ENCODE measurements around the gene ERCC8.

Gene ERCC8

GRCh38 chr5:60980511-60980910, 35.6 kb upstream of the ERCC8 start:
- H3K4me3 ChIP-seq (ENCODE audit: low read depth, low read length): no peak overlapping the region
- no peak for DNase-seq (ENCODE audit: low read depth)
- TF ChIP-seq, protein P1, sequence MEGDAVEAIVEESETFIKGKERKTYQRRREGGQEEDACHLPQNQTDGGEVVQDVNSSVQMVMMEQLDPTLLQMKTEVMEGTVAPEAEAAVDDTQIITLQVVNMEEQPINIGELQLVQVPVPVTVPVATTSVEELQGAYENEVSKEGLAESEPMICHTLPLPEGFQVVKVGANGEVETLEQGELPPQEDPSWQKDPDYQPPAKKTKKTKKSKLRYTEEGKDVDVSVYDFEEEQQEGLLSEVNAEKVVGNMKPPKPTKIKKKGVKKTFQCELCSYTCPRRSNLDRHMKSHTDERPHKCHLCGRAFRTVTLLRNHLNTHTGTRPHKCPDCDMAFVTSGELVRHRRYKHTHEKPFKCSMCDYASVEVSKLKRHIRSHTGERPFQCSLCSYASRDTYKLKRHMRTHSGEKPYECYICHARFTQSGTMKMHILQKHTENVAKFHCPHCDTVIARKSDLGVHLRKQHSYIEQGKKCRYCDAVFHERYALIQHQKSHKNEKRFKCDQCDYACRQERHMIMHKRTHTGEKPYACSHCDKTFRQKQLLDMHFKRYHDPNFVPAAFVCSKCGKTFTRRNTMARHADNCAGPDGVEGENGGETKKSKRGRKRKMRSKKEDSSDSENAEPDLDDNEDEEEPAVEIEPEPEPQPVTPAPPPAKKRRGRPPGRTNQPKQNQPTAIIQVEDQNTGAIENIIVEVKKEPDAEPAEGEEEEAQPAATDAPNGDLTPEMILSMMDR (IDR thresholded peaks at IDR 0.05; ENCODE audit: low read depth, low read length, missing control alignments): no peak
- in situ Hi-C loops (cut with HindIII; ENCODE audit: low sequenced_read_pairs): no loop called here

DNA sequence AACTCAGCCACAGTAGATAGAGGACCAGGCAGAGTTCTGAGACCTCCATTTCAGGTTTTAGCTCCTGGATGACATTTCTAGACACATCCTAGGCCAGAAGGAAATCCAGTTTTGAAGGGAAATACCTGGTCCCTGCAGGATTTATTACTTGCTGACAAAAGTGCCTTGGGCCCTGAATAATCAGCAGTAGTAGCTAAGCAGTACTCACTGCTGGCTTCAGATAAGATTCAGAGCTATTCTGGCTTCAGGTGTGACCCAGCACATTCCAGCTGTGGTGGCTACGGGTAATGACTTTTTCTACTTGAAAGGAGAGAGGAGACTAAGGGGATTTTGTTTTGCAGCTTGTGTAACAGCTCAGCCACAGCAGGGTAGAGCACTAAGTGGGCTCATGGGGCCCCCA, 34.1 kb upstream of the ERCC8 start:
- TF ChIP-seq, protein P1 (IDR thresholded peaks at IDR 0.05; ENCODE audit: low read depth, low read length, missing control alignments): no peak
- DNase-seq (ENCODE audit: low read depth): no peak
- H3K4me3 ChIP-seq (ENCODE audit: low read depth, low read length): no peak overlapping the region
- in situ Hi-C loops (cut with HindIII; ENCODE audit: low sequenced_read_pairs): no loop called here

GRCh38 chr5:60977956-60978737, 33.3 kb upstream of the ERCC8 start:
- TF ChIP-seq, protein P1 (IDR thresholded peaks at IDR 0.05; ENCODE audit: low read depth, low read length, missing control alignments): no peak
- DNase-seq (ENCODE audit: low read depth): no peak
- in situ Hi-C loops (cut with HindIII; ENCODE audit: low sequenced_read_pairs): no loop called here
- H3K4me3 ChIP-seq (ENCODE audit: low read depth, low read length): no peak overlapping the region

DNA sequence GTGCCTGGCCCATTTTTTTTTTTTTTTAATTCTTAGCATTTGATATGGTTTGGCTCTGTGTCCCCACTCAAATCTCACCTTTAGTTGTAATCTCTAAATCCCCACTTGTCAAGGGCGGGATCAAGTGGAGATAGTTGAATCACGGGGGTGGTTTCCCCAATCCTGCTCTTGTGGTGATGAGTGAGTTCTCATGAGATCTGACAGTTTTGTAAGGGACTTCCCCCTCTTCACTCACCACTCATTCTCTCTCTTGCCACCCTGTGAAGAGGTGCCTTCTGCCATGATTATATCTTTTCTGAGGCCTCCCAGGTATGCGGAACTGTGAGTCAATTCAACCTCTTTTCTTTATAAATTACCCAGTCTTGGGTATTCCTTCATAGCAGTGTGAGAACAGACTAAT, 27.4 kb upstream of the ERCC8 start:
- no peak for DNase-seq (ENCODE audit: low read depth)
- TF ChIP-seq, protein P1 (IDR thresholded peaks at IDR 0.05; ENCODE audit: low read depth, low read length, missing control alignments): no peak
- no peak overlapping the region for H3K4me3 ChIP-seq (ENCODE audit: low read depth, low read length)
- in situ Hi-C loops (cut with HindIII; ENCODE audit: low sequenced_read_pairs): loop anchor here (25.0 kb wide), 1 partner anchor 965 kb away; no protein-coding TSS in a partner anchor

GRCh38 chr5:60961685-60962084, 16.8 kb upstream of the ERCC8 start:
- in situ Hi-C loops (cut with HindIII; ENCODE audit: low sequenced_read_pairs): loop anchor here (25.0 kb wide), 1 partner anchor 976 kb away; no protein-coding TSS in a partner anchor
- no peak overlapping the region for H3K4me3 ChIP-seq (ENCODE audit: low read depth, low read length)
- TF ChIP-seq, protein P1 (IDR thresholded peaks at IDR 0.05; ENCODE audit: low read depth, low read length, missing control alignments): no peak
- no peak for DNase-seq (ENCODE audit: low read depth)

- in situ Hi-C loops (cut with HindIII; ENCODE audit: low sequenced_read_pairs): loop anchor here (25.0 kb wide), 1 partner anchor 977 kb away; no protein-coding TSS in a partner anchor
- H3K4me3 ChIP-seq (ENCODE audit: low read depth, low read length): no peak overlapping the region
- TF ChIP-seq, protein P1 (IDR thresholded peaks at IDR 0.05; ENCODE audit: low read depth, low read length, missing control alignments): peak; percentile 71
- DNase-seq (ENCODE audit: low read depth): peak; percentile 16
Measured at GRCh38 chr5:60960591-60960990, 15.7 kb upstream of the ERCC8 start.

Measured in astrocyte of the cerebellum (primary cell).